ENCODE data around the gene ARRB1.
A peak's percentile ranks its signal among the peaks of the same experiment; 100 is the strongest.
"Not testable (repeated sequence)": the region's sequence is repeated elsewhere in the genome, so short reads cannot be mapped to it uniquely, and the experiment has no call there.

The ARRB1 gene

DNA sequence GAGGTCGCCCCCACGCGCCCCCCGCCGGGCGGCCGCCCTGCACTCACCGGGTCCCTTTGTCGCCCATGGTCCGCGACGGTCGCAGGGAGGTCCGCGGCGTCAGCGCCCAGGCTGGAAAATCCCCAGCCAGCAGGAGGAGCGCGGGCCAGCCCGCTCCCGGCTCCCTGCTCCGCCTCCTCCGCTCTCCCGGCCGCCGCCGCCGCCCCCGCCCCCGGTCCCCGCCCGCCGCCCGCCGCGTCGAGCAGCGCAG is at the start of gene ARRB1:
ARRB1 (minus strand) TSS at position 121 of the 250 bp plus-strand sequence; CDS start at position 67, 54 bp downstream.
- no peak for DNase-seq (ENCODE audit: low spot score)

GRCh38 chr11:75400146-75400865 is 48.8 kb upstream of the ARRB1 start:
- peak; percentile 41 for DNase-seq (ENCODE audit: low spot score)

DNA sequence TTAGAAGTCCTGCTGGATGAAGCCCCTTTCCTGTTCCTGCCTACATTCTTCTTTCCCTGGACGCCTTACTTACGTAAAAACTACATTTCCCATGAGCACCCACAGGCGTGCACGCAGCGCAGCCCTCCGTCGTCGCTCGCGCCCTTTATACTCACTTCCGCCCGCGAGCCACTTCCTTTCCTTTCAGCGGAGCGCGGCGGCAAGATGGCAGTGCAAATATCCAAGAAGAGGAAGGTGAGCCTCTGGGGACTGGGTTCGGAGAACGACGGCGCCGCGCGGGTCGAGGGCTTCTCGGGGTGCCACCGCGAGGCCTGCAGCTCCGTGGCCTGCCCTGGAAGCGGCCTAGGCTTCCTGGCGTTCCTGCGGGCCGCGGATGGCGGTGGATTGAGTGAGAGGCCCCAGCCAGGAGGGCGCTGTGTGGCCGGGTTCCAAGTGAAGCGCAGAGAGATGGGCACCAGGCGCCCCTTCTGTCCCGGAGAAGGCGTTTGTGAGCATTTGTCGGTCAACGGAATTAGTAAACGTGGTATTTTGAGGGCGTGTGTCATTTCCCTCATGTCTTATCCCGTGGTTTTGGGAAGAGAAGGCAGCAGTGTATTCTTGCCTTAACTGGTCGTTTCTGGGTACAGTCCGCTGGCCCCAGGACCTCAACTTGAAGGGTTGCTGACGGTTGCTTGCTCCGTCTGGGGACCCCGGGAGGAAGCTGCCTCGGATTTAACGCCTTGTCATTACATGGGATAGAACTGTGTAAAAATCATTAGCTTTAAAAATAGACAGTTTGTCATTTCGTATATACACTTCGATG is 48.1 kb upstream of the ARRB1 start, which contains the start of gene RPS3:
RPS3 (plus strand) TSS at position 175 of the 802 bp plus-strand sequence; CDS start at position 205, 30 bp downstream.
- DNase-seq (ENCODE audit: low spot score) = peak; percentile 87

DNA sequence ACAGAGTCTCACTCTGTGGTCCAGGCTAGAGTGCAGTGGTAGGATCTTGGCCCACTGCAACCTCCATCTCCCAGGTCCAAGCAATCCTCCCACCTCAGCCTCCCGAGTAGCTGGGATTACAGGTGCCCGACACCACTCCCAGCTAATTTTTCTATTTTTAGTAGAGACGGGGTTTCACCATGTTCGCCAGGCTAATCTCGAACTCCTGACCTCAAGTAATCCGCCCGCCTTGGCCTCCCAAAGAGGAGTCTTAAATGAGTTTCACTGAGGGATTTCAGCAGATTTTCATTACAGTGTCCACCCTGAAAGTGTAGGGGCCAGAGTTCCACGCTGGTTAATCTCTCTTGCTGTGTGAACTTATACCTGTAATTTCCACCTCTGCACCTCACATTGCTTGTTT is 47.4 kb upstream of the ARRB1 start:
- DNase-seq (ENCODE audit: low spot score) = no peak

DNA sequence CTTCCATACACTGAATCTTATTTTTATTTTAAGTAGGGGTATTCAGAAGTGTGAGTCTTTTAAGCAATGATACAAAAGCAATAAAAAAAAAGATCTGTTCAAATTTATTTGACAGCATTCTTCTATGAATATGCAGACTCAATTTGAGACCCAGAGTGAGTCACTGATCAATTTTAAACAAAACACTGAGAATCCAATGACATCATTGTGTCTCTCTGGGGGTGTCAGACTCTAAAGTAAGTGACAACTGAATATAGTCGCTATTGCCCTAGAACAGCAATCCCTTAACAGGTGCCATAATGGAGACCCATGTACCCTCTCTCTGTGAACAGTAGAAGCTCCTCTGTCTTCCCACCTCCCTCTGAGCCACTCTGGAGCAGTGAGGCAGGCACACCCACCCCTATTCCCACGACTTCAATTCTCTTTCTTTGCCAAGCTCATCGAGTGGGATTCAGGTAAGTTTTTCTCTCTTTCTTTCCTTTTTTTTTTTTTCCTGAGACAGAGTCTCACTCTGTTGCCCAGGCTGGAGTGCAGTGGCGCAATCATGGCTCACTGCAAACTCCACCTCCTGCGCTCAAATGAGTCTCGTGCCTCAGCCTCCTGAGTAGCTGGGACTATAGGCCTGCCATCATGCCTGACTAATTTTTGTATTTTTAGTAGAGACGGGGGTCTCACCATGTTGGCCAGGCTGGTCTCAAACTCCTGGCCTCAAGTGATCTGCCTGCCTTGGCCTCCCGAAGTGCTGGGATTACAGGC is 42.8 kb upstream of the ARRB1 start:
- no peak for DNase-seq (ENCODE audit: low spot score)

DNA sequence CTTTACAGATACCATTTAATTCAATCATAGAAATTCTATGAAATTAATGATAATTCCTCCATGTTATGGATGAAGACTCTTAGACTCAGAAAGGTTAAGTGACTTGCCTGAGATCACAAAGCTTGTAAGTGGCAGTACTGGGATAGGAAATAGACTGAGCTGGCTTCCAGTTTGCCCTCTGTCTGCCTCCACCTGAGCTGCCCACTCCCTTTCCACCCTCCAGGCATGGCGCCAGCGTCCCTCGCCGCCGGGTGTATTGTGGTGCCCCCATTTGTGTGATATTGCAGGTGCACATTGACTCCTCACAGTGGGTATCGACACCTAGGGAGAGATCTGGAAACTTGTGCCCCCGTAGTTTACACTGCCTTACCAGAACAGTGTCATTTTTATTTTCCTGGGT is 38.5 kb upstream of the ARRB1 start:
- no peak for DNase-seq (ENCODE audit: low spot score)

GRCh38 chr11:75389276-75389605 is 37.8 kb upstream of the ARRB1 start:
- DNase-seq (ENCODE audit: low spot score) = no peak

- DNase-seq (ENCODE audit: low spot score) = peak; percentile 87
Observed at GRCh38 chr11:75388386-75389275, 37.2 kb upstream of the ARRB1 start.

DNA sequence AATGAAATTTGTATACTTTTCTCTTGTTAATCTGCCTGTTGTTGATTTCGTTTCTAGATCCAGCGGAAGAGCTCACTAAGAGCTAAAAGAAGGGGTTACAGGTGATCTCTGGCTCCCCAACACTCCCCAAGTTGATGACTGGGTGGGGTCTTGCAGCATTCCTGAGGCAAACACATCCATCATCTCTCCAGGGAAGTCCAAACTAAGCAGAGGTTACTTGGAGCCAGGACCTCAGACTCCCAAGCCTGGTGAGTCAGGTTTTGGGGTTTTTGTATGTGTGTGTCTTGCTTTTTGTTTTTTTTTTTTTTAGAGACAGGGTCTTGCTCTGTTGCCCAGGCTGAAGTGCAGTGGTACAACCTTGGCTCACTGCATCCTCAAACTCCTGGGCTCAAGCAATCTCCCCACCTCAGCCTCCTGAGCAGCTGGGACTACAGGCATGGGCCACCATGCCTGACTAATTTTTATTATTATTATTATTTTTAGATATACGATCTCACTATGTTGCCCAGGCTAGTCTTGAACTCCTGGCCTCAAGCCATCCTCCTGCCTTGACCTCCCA is 36.4 kb upstream of the ARRB1 start:
- no peak for DNase-seq (ENCODE audit: low spot score)

GRCh38 chr11:75386942-75387630 is 35.6 kb upstream of the ARRB1 start:
- no peak for DNase-seq (ENCODE audit: low spot score)

DNA sequence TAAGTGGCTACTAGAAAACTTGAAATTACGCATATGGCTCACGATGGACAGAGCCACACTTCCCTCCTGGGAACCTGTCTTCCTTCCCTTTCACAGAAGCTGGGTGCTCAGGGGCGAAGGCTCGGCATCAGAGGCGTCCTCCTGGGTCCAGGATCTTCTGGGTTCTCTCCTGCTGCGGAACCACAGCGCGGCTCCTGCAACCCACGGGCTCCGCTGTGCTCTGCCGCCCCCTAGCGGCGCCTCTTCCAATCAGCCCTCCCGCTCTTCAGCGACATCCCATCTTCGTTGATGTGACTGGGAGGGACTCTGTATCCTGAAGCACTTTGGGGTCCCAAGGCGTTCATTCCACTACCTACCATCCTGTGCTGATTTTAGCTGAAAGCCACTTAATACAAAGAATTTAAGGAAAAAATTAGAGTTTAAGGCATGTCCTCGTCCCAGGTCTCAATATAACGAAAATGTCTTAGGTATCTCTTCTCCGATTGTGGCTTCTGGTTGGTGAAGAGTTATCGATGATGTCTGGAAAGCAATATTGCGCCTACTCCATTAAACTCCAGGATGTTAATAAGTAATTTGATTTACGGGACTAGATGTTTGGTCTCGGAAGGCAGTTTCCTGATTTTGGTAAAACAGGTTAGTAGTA is 33.1 kb upstream of the ARRB1 start:
- peak; percentile 89 for DNase-seq (ENCODE audit: low spot score)

- DNase-seq (ENCODE audit: low spot score) = no peak
Observed at GRCh38 chr11:75383246-75383645, 31.8 kb upstream of the ARRB1 start.

GRCh38 chr11:75380716-75381420 is 29.4 kb upstream of the ARRB1 start:
- no peak for DNase-seq (ENCODE audit: low spot score)

DNA sequence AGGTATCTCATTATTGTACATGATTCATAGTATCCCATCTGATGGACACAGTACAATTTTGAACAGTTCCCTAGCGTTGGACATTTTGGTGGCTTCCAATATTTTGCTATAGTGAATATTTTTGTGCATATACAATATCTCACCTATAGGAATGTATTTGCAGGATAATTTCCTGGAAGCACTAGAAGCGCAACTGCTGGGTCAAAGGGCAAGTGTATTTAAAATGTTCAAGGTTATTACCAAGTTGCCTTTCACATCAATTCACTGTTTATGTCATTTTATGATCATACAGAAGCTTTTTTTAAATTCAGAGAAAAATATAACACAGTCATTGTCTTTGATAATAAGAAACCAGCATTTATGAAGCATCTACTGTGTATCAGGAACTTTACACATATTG is 28.8 kb upstream of the ARRB1 start:
- DNase-seq (ENCODE audit: low spot score) = no peak

DNA sequence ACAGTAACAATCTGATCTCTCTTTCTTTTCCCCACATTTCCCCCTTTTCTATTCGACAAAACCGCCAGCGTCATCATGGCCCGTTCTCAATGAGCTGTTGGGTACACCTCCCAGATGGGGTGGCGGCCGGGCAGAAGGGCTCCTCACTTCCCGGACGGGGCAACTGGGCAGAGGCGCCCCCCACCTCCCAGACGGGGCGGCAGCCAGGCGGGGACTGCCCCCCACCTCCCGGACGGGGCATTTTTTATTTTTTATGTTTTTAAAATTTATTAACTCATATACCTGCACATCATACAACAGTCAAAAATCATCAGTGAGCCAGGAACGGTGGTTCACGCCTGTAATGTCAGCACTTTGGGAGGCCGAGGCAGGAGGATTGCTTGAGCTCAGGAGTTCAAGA is 27.3 kb upstream of the ARRB1 start:
- DNase-seq (ENCODE audit: low spot score) = not testable (repeated sequence)

- DNase-seq (ENCODE audit: low spot score) = no peak
Observed at GRCh38 chr11:75376175-75376574, 24.7 kb upstream of the ARRB1 start.

- DNase-seq (ENCODE audit: low spot score) = no peak
Observed at GRCh38 chr11:75375626-75376025, 24.2 kb upstream of the ARRB1 start.

DNA sequence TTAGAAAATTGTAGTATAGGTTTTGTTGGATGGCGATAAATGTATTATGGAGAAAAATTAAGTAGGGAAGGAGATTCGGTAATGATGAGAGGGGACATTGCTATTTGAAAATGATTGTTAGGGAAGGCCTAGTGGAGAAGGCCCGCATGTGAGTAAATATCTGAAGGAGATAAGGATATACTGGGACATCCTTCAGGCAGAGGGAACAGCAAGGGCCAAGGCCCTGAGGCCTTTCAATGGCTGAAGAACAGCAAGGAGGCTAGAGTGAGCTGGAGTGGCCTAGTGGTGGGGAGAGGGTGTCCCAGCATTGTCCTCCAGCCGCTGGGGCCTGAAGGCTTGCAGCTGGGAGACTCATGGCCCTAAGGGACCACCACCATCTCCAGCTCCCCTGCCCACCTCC is 23.2 kb upstream of the ARRB1 start:
- DNase-seq (ENCODE audit: low spot score) = no peak

DNA sequence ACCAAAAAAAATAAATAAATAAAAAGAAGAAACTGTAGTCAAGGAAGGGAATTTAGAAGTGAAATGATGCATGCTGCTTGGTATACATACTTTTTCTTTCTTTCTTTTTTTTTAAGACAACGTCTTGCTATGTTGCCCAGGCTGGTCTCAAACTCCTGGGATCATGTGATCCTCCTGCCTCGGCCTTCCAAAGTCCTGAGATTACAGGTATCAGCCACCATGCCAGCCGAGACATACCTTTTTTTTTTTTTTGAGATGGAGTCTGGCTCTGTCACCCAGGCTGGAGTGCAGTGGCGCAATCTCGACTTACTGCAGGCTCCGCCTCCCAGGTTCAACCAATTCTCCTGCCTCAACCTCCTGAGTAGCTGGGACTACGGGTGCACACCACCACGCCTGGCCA is 21.7 kb upstream of the ARRB1 start:
- DNase-seq (ENCODE audit: low spot score) = no peak

All from hematopoietic multipotent progenitor cell treated with erythropoietin and hydrocortisone succinate and interleukin-3 and kit ligand, for 17 days (in vitro differentiated cells).